Activated CD4-positive, alpha-beta T cell treated with anti-CD3 and anti-CD28 coated beads, Interleukin-10, Interleukin-2, amounts not matched to agents 100 ng/mL and 50 ng/mL, durations not matched to agents 16 hours and 8 hours (primary cell): ENCODE measurements around the gene LYRM9.
"Not testable (repeated sequence)": the region's sequence is repeated elsewhere in the genome, so short reads cannot be mapped to it uniquely, and the experiment has no call there.

Source experiments
- DNase-seq: peaks from one replicate; pipeline ENCODE4 v3.0.0-alpha.2; 2020

Gene LYRM9

GRCh38 chr17:27872776-27873175 lies 20.4 kb downstream of the LYRM9 start:
- no peak for DNase-seq

DNA sequence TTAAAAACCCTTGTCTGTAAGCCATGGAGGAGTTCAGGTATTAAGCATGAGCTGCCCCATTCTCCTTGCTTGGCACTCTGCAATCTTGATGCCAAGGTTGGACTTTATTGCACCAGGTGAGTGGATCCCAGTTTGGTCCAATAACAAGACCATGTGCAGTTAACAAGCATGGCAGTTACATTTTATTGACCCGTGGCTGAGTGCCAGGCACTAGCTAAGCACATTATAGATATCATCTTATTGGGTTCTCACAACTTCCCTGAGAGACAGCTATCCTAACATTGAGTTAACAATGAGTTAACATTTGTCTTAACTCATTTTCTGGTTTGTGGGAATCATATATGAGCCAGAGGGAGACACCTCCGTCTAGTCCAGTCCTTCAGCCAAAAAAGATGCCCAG lies 21.8 kb downstream of the LYRM9 start:
- no peak for DNase-seq

DNA sequence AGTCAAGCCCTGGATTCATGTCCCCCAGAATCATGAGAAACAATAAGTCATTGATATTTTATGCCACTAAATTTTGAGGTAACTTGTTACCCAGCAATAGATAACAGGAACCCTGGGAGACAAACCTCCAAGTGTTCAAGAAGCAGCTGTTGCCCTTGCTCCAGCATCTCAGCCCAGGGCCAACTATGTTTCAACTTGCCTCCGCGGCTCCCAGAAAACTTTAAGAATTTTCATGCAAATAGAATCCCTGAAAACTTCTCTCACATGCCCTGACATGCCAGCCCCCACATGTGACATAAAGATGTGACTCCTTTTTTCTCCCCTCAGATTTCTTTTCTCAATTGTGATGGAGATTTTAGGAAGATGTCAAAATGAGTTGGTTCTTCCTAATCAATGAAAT lies 22.8 kb downstream of the LYRM9 start:
- no peak for DNase-seq

DNA sequence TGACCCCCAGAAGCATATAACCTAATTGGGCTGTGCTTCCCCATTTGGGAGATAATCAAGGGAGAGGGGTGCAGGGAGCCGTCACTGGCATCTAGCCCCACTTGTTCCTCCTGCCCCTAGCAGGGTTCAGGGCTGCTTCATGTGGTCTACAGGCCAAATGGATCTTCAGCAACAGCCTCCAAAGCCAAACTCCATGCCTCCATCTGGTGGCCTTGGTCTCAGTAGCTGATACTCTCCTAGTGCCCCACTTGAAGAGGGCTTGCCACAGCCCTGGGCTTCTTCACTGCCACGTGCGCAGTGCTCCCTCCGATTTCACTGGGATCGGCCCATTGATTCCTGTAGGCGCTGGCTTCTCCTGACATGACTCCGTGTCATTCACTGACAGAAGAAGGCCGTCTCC lies 24.6 kb downstream of the LYRM9 start:
- no peak for DNase-seq

DNA sequence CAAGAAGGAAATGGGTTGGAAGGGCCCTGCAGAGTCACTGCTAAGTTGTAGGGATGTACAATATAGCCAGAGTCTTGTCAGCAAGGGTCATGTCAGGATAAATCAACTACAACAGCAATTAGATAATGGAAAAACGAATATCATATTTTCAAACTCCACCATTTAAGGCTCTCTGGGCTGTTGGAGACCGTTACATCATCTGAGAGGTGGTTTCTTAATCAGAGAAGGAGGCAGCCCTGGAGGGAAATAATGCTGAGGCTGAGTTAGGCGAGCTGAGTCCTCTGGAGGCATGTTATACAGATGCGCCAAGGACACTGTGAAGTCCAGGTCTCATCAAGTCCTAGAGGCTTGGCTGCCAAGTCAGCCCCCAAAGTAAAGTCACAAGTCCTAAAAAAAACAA lies 30.3 kb downstream of the LYRM9 start:
- no peak for DNase-seq

DNA sequence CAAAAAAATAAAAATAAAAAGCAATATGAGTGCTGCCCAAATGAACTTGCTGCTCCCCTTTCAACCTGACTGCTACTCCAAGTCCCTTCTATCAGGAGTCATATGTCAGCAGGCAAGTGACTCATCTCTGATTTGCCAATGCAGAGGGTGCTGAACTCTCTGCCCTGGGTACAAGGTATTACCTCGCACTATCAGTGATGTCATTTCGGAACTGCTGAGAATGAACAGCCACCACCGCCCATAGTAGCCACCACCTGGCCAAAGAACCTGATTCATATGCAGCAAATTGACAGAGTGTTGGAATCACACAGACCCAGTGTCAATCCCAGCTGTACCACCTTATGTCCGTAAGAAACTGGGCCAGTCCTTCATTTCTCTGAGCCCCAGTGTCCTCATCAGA lies 31.2 kb downstream of the LYRM9 start:
- peak; percentile 18 for DNase-seq

DNA sequence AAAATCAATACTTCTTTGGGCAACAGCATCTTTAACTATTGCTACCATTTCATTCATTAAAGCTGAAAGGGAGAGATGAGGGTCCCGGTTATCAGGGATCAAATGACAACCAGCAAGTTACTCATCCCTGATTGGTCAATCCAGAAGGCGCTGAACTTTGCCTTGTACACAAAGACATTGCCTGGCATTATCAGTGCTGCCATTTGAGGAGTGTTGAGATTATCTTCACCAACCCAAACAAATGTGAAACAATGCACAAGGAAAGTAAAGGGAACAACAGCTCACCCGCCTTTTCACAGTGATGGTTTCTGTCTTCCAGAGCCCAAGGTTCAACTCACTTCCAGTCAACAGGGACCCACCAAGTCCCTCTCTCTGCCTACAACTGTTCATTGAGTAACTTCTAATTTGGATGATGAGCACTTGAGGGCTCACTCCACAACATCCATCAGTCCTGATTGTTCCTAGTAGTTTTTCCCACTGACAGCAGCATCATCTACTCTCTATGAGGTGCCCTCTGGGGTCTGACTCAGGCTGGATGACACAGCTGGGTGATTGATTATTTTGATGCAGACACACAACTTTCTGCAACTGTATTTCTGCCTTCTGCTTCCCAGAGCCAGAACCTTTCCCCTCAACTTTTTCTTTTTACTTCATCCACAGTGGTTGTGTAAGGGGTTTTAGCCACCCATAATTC lies 32.0 kb downstream of the LYRM9 start:
- no peak for DNase-seq

GRCh38 chr17:27858621-27859305 lies 34.4 kb downstream of the LYRM9 start:
- DNase-seq: no peak

DNA sequence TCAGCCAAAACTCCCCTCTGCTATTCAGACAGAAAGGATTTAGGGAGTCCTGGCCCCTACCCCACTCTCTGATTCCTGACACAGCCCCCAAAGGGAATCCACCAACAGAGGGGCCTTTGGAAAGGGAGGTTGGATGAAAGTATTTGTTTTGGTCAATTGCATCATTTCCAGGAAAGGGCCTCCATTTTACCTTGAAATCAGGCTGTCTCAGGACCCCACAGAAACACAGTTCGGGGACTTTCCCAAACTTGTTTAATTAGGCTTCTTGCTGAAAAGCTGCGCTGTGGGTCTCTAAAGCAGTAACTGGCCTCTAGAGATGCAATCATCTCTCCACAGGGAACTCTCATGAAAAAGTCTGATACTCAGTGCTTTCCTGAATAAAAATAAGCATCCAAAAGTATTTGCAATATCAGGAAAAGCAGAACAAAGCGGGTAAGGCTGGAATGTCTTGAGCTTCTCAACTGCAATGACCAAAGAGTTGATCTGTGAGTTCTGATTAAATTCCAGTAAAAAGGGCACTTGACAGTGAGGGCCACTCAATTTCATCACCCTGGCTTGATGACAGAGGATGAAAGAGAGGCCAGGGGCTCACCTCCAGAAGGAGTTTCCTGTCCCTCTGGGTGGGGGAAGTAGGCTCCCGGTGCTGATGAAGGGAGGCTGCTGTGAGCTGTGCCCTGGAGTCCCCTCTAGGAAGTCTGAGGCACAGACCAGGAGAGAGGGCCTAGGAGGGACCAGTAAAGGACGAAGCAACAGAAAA lies 36.3 kb downstream of the LYRM9 start:
- DNase-seq: no peak

- no peak for DNase-seq
Measured at GRCh38 chr17:27855454-27855853, 37.7 kb downstream of the LYRM9 start.

DNA sequence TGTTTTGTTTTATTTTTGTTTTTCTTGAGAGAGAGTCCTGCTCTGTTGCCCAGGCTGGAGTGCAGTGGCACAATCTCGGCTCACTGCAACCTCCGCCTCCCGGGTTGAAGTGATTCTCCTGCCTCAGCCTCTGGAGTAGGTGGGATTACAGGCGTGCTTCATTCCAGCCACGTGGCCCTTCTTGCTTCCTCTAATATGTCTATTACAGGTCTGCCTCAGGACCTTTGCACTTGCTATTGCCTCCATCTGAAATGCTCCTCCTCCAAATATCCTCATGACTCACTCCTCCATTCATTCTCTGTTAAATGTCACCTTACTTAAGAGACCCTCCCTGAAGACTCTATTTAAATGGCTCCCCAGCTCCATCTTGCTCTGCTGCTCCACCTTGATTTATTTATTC lies 39.0 kb downstream of the LYRM9 start:
- no peak for DNase-seq

GRCh38 chr17:27853091-27853490 lies 40.1 kb downstream of the LYRM9 start:
- DNase-seq: no peak

DNA sequence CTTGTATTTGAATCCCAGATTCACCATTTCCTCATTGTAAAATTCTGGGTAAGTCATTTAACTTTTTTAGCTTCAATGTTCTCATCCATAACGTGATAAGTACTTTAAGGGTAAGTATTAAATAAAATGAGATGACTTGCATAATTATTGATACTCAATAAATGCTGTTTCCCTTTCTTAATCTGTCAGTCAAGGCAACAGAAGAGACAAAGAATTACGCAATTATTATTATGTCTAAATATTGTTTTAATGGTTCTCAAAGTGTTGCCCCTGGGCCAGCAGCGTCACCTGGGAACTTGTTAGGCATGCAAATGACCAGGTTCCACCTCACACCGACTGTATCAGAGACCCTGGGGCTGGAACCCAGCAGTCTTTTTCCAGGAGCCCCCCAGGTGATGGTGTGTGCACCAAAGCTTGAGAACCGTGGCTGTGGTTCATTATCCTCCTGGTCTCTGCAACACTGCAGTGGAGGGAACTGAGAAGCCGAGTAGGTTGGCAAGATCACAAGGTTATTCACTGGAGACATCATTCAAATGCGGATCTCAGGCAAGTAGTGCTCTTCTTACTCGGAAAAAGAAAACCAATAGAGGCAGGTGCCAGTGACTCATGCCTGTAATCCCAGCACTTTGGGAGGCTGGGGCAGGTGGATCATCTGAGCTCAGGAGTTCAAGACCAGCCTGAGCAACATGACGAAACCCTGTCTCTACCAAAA lies 43.5 kb downstream of the LYRM9 start:
- DNase-seq: no peak

DNA sequence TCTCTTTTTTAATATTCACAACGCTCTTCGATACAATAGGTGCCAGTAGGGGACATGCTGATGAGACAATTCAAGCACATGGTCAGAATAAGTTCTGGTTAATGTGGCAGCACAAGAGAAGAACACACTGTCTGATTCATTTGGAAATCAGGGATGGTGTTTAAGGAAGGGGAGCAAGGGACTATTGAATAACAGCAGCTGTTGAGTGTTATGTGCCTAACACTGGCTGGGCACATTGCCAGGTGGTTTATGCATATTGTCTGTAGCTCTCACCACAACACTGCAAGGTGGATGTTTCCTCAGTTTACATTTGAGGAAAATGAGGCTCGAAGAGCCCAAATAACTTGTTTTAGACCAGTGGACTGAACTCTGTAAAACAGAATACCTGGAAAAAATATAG lies 44.2 kb downstream of the LYRM9 start:
- DNase-seq: no peak

- DNase-seq: not testable (repeated sequence)
Measured at GRCh38 chr17:27846808-27847307, 46.3 kb downstream of the LYRM9 start.

GRCh38 chr17:27846042-27846655 lies 47.0 kb downstream of the LYRM9 start:
- peak; percentile 63 for DNase-seq

DNA sequence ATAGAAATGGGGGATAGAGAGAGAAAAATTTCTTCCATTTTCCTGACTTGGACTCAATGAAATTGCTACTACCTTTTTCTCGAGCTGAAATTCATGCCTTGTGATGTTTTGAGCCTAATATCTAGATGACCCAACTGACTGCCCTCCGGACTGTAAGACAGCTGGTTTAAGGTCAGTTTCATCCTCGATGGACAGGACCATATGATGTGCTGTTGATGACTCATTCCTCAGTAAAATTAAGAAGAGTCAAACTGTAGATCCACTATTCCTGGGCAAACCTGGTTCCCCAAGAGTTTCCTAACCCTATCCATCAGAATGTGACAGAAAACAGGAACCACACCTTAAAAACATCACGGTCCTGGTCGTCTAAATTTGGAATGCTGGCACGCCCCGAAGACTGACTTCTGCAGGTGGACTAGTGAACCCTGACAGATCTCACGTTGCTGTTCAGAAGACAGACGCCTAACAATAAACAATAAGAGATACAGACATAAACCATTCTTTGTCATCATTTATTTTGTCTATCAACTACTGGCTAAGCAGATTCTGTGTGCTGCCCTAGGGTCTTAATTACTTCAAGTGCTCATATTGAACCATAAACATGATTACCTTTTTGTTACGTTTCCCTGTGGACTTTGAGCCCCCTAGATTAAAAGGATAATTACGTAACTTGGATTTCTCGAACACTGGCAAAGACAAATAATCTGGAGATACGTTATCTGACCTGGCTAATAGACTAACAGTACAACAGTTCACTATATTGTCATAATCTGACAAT lies 47.7 kb downstream of the LYRM9 start:
- no peak for DNase-seq

- DNase-seq: no peak
Measured at GRCh38 chr17:27840688-27841087, 52.5 kb downstream of the LYRM9 start.

- not testable (repeated sequence) for DNase-seq
Measured at GRCh38 chr17:27840406-27840678, 52.8 kb downstream of the LYRM9 start.

DNA sequence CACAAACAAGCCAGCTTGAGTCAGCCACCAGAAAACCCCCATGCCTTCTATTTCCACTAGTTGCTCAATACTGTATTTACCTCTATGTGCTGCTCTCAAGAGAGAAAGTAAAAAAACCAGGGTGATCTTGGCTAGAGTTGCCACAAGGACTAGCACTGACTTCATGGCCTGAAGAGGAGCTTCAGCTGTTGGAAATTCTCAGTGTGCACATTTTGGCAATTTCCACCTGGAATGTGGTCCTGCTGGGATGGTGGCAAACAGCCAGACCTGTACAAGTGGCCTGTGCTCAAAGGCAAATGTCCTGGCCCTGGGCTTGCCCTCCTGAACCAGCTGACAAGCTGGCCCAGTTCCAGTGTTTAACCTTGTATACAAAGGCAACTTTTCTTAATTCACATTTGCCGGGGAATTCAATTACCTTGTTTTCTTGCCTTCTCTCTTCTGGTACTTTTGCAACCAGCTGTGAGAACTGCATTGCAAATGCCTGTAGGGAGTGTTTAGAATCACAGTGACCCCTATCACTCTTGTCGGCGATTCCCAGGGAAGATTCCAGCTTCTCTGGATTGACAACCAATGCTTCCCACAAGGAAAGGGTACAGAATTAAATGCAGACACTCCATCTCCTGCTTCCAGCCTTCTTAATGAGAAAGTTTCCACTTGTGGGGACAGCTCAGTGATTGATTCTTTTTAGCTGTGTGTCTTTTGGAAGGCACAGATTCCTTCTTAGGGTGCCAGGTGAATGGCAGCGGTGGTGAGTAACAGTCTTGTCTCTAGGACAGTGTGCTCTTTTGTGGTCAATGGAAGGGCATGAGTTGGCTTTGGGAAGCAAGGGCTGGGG lies 53.4 kb downstream of the LYRM9 start:
- not testable (repeated sequence) for DNase-seq

- not testable (repeated sequence) for DNase-seq
Measured at GRCh38 chr17:27838607-27839006, 54.6 kb downstream of the LYRM9 start.
